B cell (primary cell): ENCODE results near the gene BRD9.

Source experiments
- EZH2 ChIP-seq: IDR thresholded peaks from 2 replicates; pipeline ENCODE4 v1.6.1; 2012; ENCODE audit warnings: borderline replicate concordance, low read depth, mild to moderate bottlenecking, moderate library complexity, low read length; ENCODE audit not compliant: insufficient read depth, poor library complexity, severe bottlenecking
- TF ChIP-seq, protein P1 (sequence below): fragments of 200-600 bp; IDR thresholded peaks from one replicate; pipeline ENCODE4 v1.8.0; 2022; ENCODE audit warnings: antibody characterized with exemption, mild to moderate bottlenecking

DNA sequence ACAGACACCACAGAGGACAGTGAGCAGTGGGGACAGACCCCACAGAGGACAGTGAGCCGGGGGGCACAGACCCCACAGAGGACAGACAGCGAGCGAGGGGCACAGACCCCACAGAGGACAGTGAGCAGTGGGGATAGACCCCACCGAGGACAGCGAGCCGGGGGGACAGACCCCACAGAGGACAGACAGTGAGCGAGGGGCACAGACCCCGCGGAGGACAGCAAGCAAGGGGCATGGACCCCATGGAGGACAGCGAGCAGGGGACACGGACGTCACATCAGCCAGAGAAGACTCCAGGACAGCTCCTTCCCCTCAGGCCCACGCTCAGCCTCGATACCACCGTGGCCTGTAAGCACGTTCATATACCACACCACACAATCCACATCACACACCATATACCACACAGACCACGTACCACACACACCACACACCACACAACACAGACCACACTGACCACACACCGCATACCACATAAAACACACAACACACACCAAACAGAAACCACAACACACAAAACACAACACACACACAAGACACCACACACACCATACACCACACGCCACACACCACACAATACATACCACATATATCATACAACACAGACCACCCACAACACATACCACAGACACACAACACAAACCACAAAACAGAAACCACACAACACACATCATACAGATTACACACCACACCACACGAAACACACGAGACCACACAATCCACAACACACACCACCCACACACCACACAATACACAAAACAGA lies 36.6 kb downstream of the BRD9 start:
- TF ChIP-seq, protein P1, sequence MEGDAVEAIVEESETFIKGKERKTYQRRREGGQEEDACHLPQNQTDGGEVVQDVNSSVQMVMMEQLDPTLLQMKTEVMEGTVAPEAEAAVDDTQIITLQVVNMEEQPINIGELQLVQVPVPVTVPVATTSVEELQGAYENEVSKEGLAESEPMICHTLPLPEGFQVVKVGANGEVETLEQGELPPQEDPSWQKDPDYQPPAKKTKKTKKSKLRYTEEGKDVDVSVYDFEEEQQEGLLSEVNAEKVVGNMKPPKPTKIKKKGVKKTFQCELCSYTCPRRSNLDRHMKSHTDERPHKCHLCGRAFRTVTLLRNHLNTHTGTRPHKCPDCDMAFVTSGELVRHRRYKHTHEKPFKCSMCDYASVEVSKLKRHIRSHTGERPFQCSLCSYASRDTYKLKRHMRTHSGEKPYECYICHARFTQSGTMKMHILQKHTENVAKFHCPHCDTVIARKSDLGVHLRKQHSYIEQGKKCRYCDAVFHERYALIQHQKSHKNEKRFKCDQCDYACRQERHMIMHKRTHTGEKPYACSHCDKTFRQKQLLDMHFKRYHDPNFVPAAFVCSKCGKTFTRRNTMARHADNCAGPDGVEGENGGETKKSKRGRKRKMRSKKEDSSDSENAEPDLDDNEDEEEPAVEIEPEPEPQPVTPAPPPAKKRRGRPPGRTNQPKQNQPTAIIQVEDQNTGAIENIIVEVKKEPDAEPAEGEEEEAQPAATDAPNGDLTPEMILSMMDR: no peak
- no peak for TF ChIP-seq EZH2
